Tibial nerve (tissue), 3 donors: Measurements from ENCODE around the gene POMT2.

ENCODE experiments used
- CTCF ChIP-seq, 5 experiments: fragments of 200-600 bp in 3 of 5; fragments of 450-650 bp in 2 of 5; sonication (generic) in 3 of 5; IDR thresholded peaks; one replicate each; pipeline ENCODE4 v1.5.1; 2016 to 2019; ENCODE audit warnings: antibody characterized with exemption in 5 of 5, mild to moderate bottlenecking in 3 of 5, moderate library complexity in 2 of 5
- POLR2A ChIP-seq, 2 donors: fragments of 450-650 bp; IDR thresholded peaks; one replicate each; pipeline ENCODE4 v1.6.1; 2017; ENCODE audit warnings: antibody characterized with exemption in 2 of 2, mild to moderate bottlenecking in 2 of 2, moderate library complexity in 2 of 2

- no peak for TF ChIP-seq CTCF (IDR thresholded peaks at IDR 0.05)
- TF ChIP-seq POLR2A (IDR thresholded peaks at IDR 0.05): no peak
These were observed 71.4 kb downstream of the POMT2 start for GRCh38 chr14:77249286-77249685.
